K562 (cell line): Measurements from ENCODE around the gene RTL10. TPM values are rescaled to one million over a fixed set of nuclear protein-coding genes. Genes with fewer than 3 reads are reported as not detected.

Experiments used
- ATF3 ChIP-seq, 2 experiments: fragments of 450-650 bp in 1 of 2; sonication (generic) in 1 of 2; formaldehyde crosslinking in 1 of 2; IDR thresholded peaks in 1 of 2; conservative IDR thresholded peaks in 1 of 2; 2 replicates each; pipeline versions ENCODE4 v1.6.1 to v1.8.1; 2016 to 2023; ENCODE audit warnings: mild to moderate bottlenecking in 2 of 2, moderate library complexity in 2 of 2, inconsistent platforms in 1 of 2, missing genetic modification reagents in 1 of 2
- FOXP4 ChIP-seq: sonication (generic); formaldehyde crosslinking; IDR thresholded peaks from 2 replicates; pipeline ENCODE4 v1.8.0; 2022; ENCODE audit warnings: mild to moderate bottlenecking, missing genetic modification reagents, borderline replicate concordance
- NFE2 ChIP-seq: IDR thresholded peaks from 2 replicates; pipeline ENCODE4 v1.6.1; 2014; ENCODE audit warnings: antibody characterized with exemption, low read depth
- RFX7 ChIP-seq: fragments of 250-450 bp; sonication (Bioruptor Pico); IDR thresholded peaks from 2 replicates; pipeline ENCODE4 v1.5.1; 2021; ENCODE audit warnings: mild to moderate bottlenecking
- SNRNP70 ChIP-seq: fragments of 200-400 bp; formaldehyde crosslinking; optimal IDR thresholded peaks from 2 replicates; pipeline ENCODE3; 2017; ENCODE audit warnings: low read depth, low read length
- THAP12 ChIP-seq: fragments of 250-450 bp; sonication (Bioruptor Pico); IDR thresholded peaks from 2 replicates; pipeline ENCODE4 v1.9.0; 2021; ENCODE audit warnings: mild to moderate bottlenecking, inconsistent platforms
- ZNF57 ChIP-seq: fragments of 450-650 bp; formaldehyde crosslinking; IDR thresholded peaks from 2 replicates; pipeline ENCODE4 v1.4.0; 2020; ENCODE audit warnings: mild to moderate bottlenecking, moderate library complexity
- polyA plus RNA-seq, 8 experiments: library from polyadenylated mRNA; depleted of rRNA in 4 of 8; stranded (reverse) in 5 of 8; unstranded in 3 of 8; fragments of >200 nt; fragmentation: Nextera tagmentation in 2 of 8; fragmentation: Illumina TruSeq in 1 of 8; extraction: Ambion mirVana in 2 of 8; extraction: Trizol in 1 of 8; gene quantifications; 2 replicates each; pipeline versions ENCODE4 v1.2.1 to v1.2.3, GENCODE V29; 2011 to 2014; ENCODE audit warnings: inconsistent platforms in 1 of 8, missing spikeins in 1 of 8
- total RNA-seq, 7 experiments: library from RNA; depleted of rRNA in 6 of 7; stranded (reverse); fragments of >200 nt in 6 of 7; fragmentation: Illumina TruSeq in 2 of 7; extraction: Trizol in 2 of 7; gene quantifications; 2 replicates each; pipeline versions ENCODE4 v1.2.1 to v1.2.3, GENCODE V29; 2011 to 2021; ENCODE audit warnings: low replicate concordance in 1 of 7

RTL10 gene
- total and polyA plus RNA-seq, 9 of the 15 experiments (the other 6 are each of a cell fraction or from before 2014, with no cell fraction given), result 19.8 to 75.5 (median 32.5) TPM

- TF ChIP-seq FOXP4 (CRISPR knock-in tag) (no peak), NFE2 (no peak), ATF3 (IDR thresholded peaks at IDR 0.05) (no peak), ATF3 (CRISPR knock-in tag; conservative IDR thresholded peaks at IDR 0.05) (0 out of 2 replicates have a peak, but pooled peaks have one; percentile 38), ZNF57 (CRISPR knock-in tag) (peak; percentile 26; the same call in 1 of the 2 replicates), SNRNP70 (no peak), THAP12 (CRISPR knock-in tag) (0 out of 2 replicates have a peak, but pooled peaks have one; percentile 10), RFX7 (CRISPR knock-in tag) (no peak)
Observed at GRCh38 chr22:19808873-19809478, 45.7 kb downstream of the RTL10 start (continued).
